Epithelial cell of prostate (primary cell): ENCODE measurements around the gene GATA5.

Experiments used
- DNase-seq: peaks from one replicate; pipeline ENCODE4 v3.0.0-alpha.2; 2011; ENCODE audit warnings: low read depth, low spot score
- H3K27ac ChIP-seq: fragments of 450-650 bp; 2 replicates; pipeline ENCODE4 v1.5.1; 2017; ENCODE audit warnings: mild to moderate bottlenecking

Gene GATA5

GRCh38 chr20:62458275-62459251, 17.2 kb downstream of the GATA5 start:
- DNase-seq: no peak
- H3K27ac ChIP-seq: no peak overlapping the region

- DNase-seq: no peak
- H3K27ac ChIP-seq: no peak overlapping the region
These were observed 18.0 kb downstream of the GATA5 start for GRCh38 chr20:62457831-62458230.

GRCh38 chr20:62457098-62457497, 18.7 kb downstream of the GATA5 start:
- no peak for DNase-seq
- no peak overlapping the region for H3K27ac ChIP-seq

- DNase-seq: no peak
- no peak overlapping the region for H3K27ac ChIP-seq
These were observed 19.9 kb downstream of the GATA5 start for GRCh38 chr20:62455929-62456328.

- H3K27ac ChIP-seq: no peak overlapping the region
- no peak for DNase-seq
These were observed 20.7 kb downstream of the GATA5 start for GRCh38 chr20:62454904-62455636.

- no peak for DNase-seq
- H3K27ac ChIP-seq: no peak overlapping the region
These were observed 22.5 kb downstream of the GATA5 start for GRCh38 chr20:62453186-62453808.

GRCh38 chr20:62452475-62453095, 23.2 kb downstream of the GATA5 start:
- no peak overlapping the region for H3K27ac ChIP-seq
- no peak for DNase-seq

GRCh38 chr20:62451970-62452369, 23.8 kb downstream of the GATA5 start:
- DNase-seq: no peak
- no peak overlapping the region for H3K27ac ChIP-seq

- no peak for DNase-seq
- no peak overlapping the region for H3K27ac ChIP-seq
These were observed 24.5 kb downstream of the GATA5 start for GRCh38 chr20:62451156-62451767.

GRCh38 chr20:62449951-62450691, 25.7 kb downstream of the GATA5 start:
- no peak for DNase-seq
- no peak overlapping the region for H3K27ac ChIP-seq

- no peak overlapping the region for H3K27ac ChIP-seq
- no peak for DNase-seq
These were observed 27.0 kb downstream of the GATA5 start for GRCh38 chr20:62448788-62449187.

- H3K27ac ChIP-seq: no peak overlapping the region
- no peak for DNase-seq
These were observed 27.8 kb downstream of the GATA5 start for GRCh38 chr20:62448038-62448437.

- no peak overlapping the region for H3K27ac ChIP-seq
- no peak for DNase-seq
These were observed 28.6 kb downstream of the GATA5 start for GRCh38 chr20:62446888-62447869.

GRCh38 chr20:62446481-62446880, 29.3 kb downstream of the GATA5 start:
- no peak for DNase-seq
- H3K27ac ChIP-seq: no peak overlapping the region

GRCh38 chr20:62445553-62446340, 30.0 kb downstream of the GATA5 start:
- DNase-seq: no peak
- H3K27ac ChIP-seq: no peak overlapping the region

- DNase-seq: no peak
- no peak overlapping the region for H3K27ac ChIP-seq
These were observed 31.5 kb downstream of the GATA5 start for GRCh38 chr20:62444286-62444685.

- no peak for DNase-seq
- H3K27ac ChIP-seq: no peak overlapping the region
These were observed 33.7 kb downstream of the GATA5 start for GRCh38 chr20:62441987-62442539.
